HCT116 (cell line): ENCODE data around the gene YOD1. TPM values are rescaled to one million over a fixed set of nuclear protein-coding genes. Genes with fewer than 3 reads are reported as not detected.
"Not testable (repeated sequence)": the region's sequence is repeated elsewhere in the genome, so short reads cannot be mapped to it uniquely, and the experiment has no call there.

Experiments used
- ATAC-seq: fragments of 200-7000 bp; cut with Tn5 transposase; 2 replicates; pipeline ENCODE4 v1.9.1; 2020; ENCODE audit warnings: mild to moderate bottlenecking, moderate library complexity
- BruUV-seq: library from RNA; stranded (reverse); fragments of 400-500 nt; replicated peaks from 2 replicates; lab custom pipeline; 2021; lab: Mats Ljungman, UMichigan
- CTCF ChIA-PET: fragments of 300-600 bp; sonication (Branson Sonifier 250); formaldehyde crosslinking; loops from one replicate; lab custom pipeline; 2021; ENCODE audit warnings: antibody characterized with exemption; lab: Charles Lee
- POLR2A ChIA-PET: fragments of 300-600, 350-600 bp; sonication (Branson Sonifier 250); formaldehyde crosslinking; loops from one replicate; lab custom pipeline; 2021; ENCODE audit warnings: antibody characterized with exemption; lab: Charles Lee
- RAD21 ChIA-PET, 2 experiments: fragments of 300-600 bp; sonication (Branson Sonifier 250); formaldehyde crosslinking; loops; one replicate each; lab custom pipeline; 2023; ENCODE audit warnings: low total read pairs in 2 of 2; ENCODE audit not compliant: uncharacterized antibody in 2 of 2, unreplicated experiment in 2 of 2, low non-redundant PET in 1 of 2; lab: Charles Lee
- DNase-seq: peaks from one replicate; pipeline ENCODE4 v3.0.0-alpha.2; 2010; ENCODE audit warnings: low read depth, low spot score
- H2AFZ ChIP-seq: fragments of 200-600 bp; shearing (Covaris generic), sonication (generic); 2 replicates; pipeline ENCODE4 v1.6.1; 2017; ENCODE audit warnings: low read depth, mixed run types, mixed read lengths, antibody characterized with exemption, low read length; ENCODE audit not compliant: poor library complexity, severe bottlenecking
- H3K27ac ChIP-seq: 2 replicates; pipeline ENCODE4 v1.5.1; 2012; ENCODE audit warnings: low read depth, low read length
- H3K27me3 ChIP-seq: fragments of 200-600 bp; sonication (generic); 2 replicates; pipeline ENCODE4 v1.6.1; 2016; ENCODE audit warnings: mixed run types, low read length, mixed read lengths; ENCODE audit not compliant: insufficient read depth
- H3K36me3 ChIP-seq, 2 experiments: fragments of 200-500 bp in 1 of 2; fragments of 200-600 bp in 1 of 2; sonication (Bioruptor generic) in 1 of 2; sonication (generic) in 1 of 2; 2 replicates each; pipeline versions ENCODE4 v1.5.1 to v1.6.1; 2014 to 2016; ENCODE audit warnings: low read length in 2 of 2, inconsistent platforms in 1 of 2, mixed read lengths in 1 of 2, mixed run types in 1 of 2; ENCODE audit not compliant: insufficient read depth in 2 of 2, control insufficient read depth in 1 of 2
- H3K4me1 ChIP-seq, 2 experiments: fragments of 200-600 bp in 1 of 2; sonication (generic) in 1 of 2; 2 replicates each; pipeline versions ENCODE4 v1.5.1 to v1.6.1; 2012 to 2017; ENCODE audit warnings: low read length in 2 of 2, inconsistent platforms in 1 of 2, mild to moderate bottlenecking in 1 of 2, mixed read lengths in 1 of 2, mixed run types in 1 of 2, moderate library complexity in 1 of 2; ENCODE audit not compliant: insufficient read depth in 2 of 2, control insufficient read depth in 1 of 2
- H3K4me2 ChIP-seq: fragments of 200-600 bp; sonication (generic); 2 replicates; pipeline ENCODE4 v1.6.1; 2017; ENCODE audit warnings: mixed run types, low read length, mixed read lengths
- H3K4me3 ChIP-seq, 2 experiments: fragments of 200-600 bp in 1 of 2; sonication (generic) in 1 of 2; replicated peaks in 1 of 2; 2 replicates each; pipeline ENCODE4 v1.5.1; 2011 to 2016; ENCODE audit warnings: low read length in 2 of 2, control low read depth in 1 of 2, low read depth in 1 of 2, mild to moderate bottlenecking in 1 of 2, mixed read lengths in 1 of 2, mixed run types in 1 of 2
- H3K79me2 ChIP-seq: fragments of 200-600 bp; sonication (generic); 2 replicates; pipeline ENCODE4 v1.6.1; 2017; ENCODE audit warnings: mild to moderate bottlenecking, mixed run types, low read length, moderate library complexity, mixed read lengths; ENCODE audit not compliant: insufficient read depth
- H3K9ac ChIP-seq: fragments of 200-600 bp; sonication (generic); 2 replicates; pipeline ENCODE4 v1.6.1; 2016; ENCODE audit warnings: low read length, mixed read lengths
- H3K9me2 ChIP-seq: fragments of 200-600 bp; sonication (generic), shearing (Covaris generic); 2 replicates; pipeline ENCODE4 v1.6.1; 2017; ENCODE audit warnings: mixed run types, mild to moderate bottlenecking, moderate library complexity; ENCODE audit not compliant: insufficient read depth
- H3K9me3 ChIP-seq, 2 experiments: fragments of 200-500 bp in 1 of 2; fragments of 200-600 bp in 1 of 2; sonication (Bioruptor generic) in 1 of 2; sonication (generic) in 1 of 2; 2 replicates each; pipeline ENCODE4 v1.6.1; 2014 to 2017; ENCODE audit warnings: low read length in 2 of 2, mixed read lengths in 2 of 2, inconsistent platforms in 1 of 2, low read depth in 1 of 2, mild to moderate bottlenecking in 1 of 2, mixed run types in 1 of 2, moderate library complexity in 1 of 2; ENCODE audit not compliant: control insufficient read depth in 1 of 2, insufficient read depth in 1 of 2
- H4K20me1 ChIP-seq: fragments of 200-600 bp; sonication (generic), shearing (Covaris generic); 2 replicates; pipeline ENCODE4 v1.6.1; 2017; ENCODE audit warnings: mixed run types, mild to moderate bottlenecking, moderate library complexity; ENCODE audit not compliant: insufficient read depth
- EZH2 ChIP-seq: fragments of 200-600 bp; sonication (generic); IDR thresholded peaks from 2 replicates; pipeline ENCODE4 v1.6.1; 2017; ENCODE audit warnings: antibody characterized with exemption, mixed run types
- JUND ChIP-seq: IDR thresholded peaks from 2 replicates; pipeline ENCODE4 v1.6.1; 2012
- ZNF274 ChIP-seq: fragments of 200-500 bp; sonication (Bioruptor generic); IDR thresholded peaks from 2 replicates; pipeline ENCODE4 v1.6.1; 2014; ENCODE audit warnings: mild to moderate bottlenecking, low read depth, low read length, inconsistent platforms
- intact Hi-C: fragments of 100-400 bp; cut with micrococcal nuclease; formaldehyde crosslinking; loops from 2 replicates; pipeline ENCODE4 v1.10.0; 2022
- total RNA-seq: library from RNA; stranded (reverse); gene quantifications from one replicate; pipeline ENCODE4 v1.2.1, GENCODE V29; 2021; ENCODE audit not compliant: unreplicated experiment

The YOD1 gene
- total RNA-seq, 1 experiment from 2014 or later, result 13.6 TPM

GRCh38 chr1:207045453-207045852 is 5.6 kb downstream of the YOD1 start:
- peaks cover 8% of the 10 kb centered on the region; the same call in 1 of the 2 replicates for H4K20me1 ChIP-seq
- intact Hi-C loops, result no loop called here
- H3K9ac ChIP-seq, result no peak overlapping the region
- TF ChIP-seq ZNF274 (no peak), JUND (no peak), EZH2 (no peak)
- peaks cover 70% of the 10 kb centered on the region for H3K79me2 ChIP-seq
- no peaks in the 10 kb centered on the region for H3K9me2 ChIP-seq
- ATAC-seq (no peak), DNase-seq (no peak)
- CTCF ChIA-PET, result no interaction called here
- H3K9me3 ChIP-seq, result no peaks in the 10 kb centered on the region
- no peak overlapping the region for H2AFZ ChIP-seq
- no peak overlapping the region for H3K4me3 ChIP-seq
- H3K27me3 ChIP-seq, result no peaks in the 10 kb centered on the region
- H3K36me3 ChIP-seq, result peaks cover 14 to 30% of the 10 kb centered on the region in 2 experiments
- no peak overlapping the region for H3K27ac ChIP-seq
- no peak overlapping the region for H3K4me2 ChIP-seq
- peaks cover 4 to 11% of the 10 kb centered on the region in 2 experiments; a peak in 3 of 4 replicates for H3K4me1 ChIP-seq
- RAD21 ChIA-PET, result no interaction called here
- POLR2A ChIA-PET, result interaction anchor here (1.5 kb wide), 1 partner anchor 13 kb away, joined by 5 read pairs; the partner anchor contains the start of gene C1orf116
- no TSS peak for BruUV-seq

DNA sequence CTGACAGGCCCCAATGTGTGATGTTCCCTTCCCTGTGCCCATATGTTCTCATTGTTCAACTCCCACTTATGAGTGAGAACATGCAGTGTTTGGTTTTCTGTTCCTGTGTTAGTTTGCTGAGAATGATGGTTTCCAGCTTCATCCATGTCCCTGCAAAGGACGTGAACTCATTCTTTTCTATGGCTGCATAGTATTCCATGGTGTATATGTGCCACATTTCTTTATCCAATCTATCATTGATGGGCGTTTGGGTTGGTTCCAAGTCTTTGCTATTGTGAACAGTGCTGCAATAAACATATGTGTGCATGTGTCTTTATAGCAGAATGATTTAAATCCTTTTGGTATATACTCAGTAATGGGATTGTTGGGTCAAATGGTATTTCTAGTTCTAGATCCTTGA is 9.6 kb downstream of the YOD1 start:
- H3K9ac ChIP-seq, H2AFZ ChIP-seq, H3K27me3 ChIP-seq, H3K27ac ChIP-seq, H3K36me3 ChIP-seq, RAD21 ChIA-PET, BruUV-seq, DNase-seq, H3K9me2 ChIP-seq, H4K20me1 ChIP-seq, H3K9me3 ChIP-seq, ATAC-seq, H3K4me2 ChIP-seq, CTCF ChIA-PET, H3K4me3 ChIP-seq, intact Hi-C loops: not testable (repeated sequence)
- POLR2A ChIA-PET, result interaction anchor here (1.3 kb wide), 1 partner anchor 9 kb away, joined by 4 read pairs; the partner anchor contains the start of gene C1orf116
- Histone ChIP-seq H3K4me1 (peaks cover 0 to 14% of the 10 kb centered on the region in 2 experiments; a peak in 2 of 4 replicates), H3K79me2 (peaks cover 29% of the 10 kb centered on the region)
